ENCODE measurements around the gene AQP7.

DNA sequence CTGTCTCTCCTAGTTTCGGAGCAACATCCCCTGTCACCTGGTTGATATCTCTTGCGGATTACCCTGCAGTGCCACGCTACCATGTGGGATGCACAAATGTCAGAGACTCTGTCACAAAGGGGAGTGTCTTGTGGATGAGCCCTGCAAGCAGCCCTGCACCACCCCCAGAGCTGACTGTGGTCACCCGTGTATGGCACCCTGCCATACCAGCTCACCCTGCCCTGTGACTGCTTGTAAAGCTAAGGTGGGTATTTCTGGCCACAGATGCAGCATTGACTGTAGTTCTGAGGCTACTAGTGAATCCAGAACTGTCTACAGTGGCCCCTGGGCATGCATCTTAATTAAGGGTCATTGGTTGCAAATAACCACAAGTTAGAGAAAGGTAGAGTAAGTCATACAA lies 50.8 kb downstream of the AQP7 start:
- TF ChIP-seq, protein P1, sequence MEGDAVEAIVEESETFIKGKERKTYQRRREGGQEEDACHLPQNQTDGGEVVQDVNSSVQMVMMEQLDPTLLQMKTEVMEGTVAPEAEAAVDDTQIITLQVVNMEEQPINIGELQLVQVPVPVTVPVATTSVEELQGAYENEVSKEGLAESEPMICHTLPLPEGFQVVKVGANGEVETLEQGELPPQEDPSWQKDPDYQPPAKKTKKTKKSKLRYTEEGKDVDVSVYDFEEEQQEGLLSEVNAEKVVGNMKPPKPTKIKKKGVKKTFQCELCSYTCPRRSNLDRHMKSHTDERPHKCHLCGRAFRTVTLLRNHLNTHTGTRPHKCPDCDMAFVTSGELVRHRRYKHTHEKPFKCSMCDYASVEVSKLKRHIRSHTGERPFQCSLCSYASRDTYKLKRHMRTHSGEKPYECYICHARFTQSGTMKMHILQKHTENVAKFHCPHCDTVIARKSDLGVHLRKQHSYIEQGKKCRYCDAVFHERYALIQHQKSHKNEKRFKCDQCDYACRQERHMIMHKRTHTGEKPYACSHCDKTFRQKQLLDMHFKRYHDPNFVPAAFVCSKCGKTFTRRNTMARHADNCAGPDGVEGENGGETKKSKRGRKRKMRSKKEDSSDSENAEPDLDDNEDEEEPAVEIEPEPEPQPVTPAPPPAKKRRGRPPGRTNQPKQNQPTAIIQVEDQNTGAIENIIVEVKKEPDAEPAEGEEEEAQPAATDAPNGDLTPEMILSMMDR (IDR thresholded peaks at IDR 0.05 in 8 of 11, conservative IDR thresholded peaks at IDR 0.05 in 3 of 11): no peak
- TF ChIP-seq POLR2A (IDR thresholded peaks at IDR 0.05): no peak
- no peak for TF ChIP-seq POLR2AphosphoS5 (IDR thresholded peaks at IDR 0.05)
